ENCODE measurements around the gene ZCCHC10.
"Not testable (repeated sequence)": the region's sequence is repeated elsewhere in the genome, so short reads cannot be mapped to it uniquely, and the experiment has no call there.

ZCCHC10 gene

DNA sequence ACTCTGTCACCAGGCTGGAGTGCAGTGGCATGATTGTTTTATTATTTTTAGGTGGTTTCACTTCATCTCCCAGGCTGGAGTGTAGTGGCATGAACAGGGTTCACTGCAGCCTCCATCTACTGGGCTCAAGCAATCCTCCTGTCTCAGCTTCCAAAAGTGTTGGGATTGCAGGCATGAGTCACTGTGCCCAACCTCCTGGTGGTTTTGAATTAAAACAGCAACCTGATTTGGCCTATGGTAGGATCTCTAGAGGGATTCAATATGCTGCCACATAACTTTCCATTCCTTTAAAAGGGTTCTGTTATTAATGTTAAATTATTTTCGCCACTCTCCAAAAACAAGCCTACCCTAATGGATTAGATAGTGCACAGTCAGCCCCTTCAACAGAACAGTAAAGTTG is 15.6 kb upstream of the ZCCHC10 start:
- no peak for DNase-seq (ENCODE audit: low spot score)

DNA sequence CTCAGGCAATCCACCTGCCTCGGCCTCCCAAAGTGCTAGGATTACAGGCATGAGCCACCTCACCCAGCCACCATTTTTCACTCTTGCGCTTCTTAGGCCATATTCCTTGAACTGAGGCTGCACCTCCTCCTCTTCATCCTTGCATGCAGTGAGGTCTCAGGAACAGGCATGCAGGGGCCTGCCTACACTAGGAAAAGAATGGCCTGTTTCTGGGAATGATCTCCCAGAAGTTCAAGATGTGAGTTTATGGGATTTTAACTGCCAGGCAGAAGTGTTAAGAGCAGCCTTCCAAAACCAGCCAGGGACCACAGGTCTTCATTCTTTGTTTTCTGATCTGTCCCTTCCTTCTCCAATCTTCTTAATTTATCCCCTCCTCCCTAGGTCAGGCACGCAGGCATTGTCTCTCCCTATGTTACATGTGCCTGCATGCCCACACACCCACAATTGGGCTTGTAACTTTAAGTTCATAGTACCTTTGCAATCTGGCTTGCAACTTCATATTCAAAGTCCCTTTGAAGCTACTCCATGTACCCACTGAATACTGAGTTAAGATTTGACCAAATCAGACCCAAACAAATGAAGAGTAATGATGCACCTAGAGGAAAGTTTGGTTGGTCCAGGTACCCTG is 14.9 kb upstream of the ZCCHC10 start:
- no peak for DNase-seq (ENCODE audit: low spot score)

DNA sequence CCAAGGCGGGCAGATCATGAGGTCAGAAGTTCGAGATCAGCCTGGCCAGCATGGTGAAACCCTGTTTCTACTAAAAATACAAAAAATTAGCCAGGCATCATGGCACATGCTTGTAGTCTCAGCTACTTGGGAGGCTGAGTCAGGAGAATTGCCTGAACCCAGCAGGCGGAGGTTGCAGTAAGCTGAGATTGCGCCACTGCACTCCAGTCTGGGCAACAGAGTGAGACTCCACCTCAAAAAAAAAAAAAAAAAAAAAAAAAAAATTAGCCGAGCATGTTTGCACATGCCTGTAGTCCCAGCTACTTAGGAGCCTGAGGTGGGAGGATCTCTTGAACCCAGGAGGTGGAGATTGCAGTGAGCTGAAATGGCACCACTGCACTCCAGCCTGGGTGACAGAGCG is 10.3 kb upstream of the ZCCHC10 start:
- not testable (repeated sequence) for DNase-seq (ENCODE audit: low spot score)

DNA sequence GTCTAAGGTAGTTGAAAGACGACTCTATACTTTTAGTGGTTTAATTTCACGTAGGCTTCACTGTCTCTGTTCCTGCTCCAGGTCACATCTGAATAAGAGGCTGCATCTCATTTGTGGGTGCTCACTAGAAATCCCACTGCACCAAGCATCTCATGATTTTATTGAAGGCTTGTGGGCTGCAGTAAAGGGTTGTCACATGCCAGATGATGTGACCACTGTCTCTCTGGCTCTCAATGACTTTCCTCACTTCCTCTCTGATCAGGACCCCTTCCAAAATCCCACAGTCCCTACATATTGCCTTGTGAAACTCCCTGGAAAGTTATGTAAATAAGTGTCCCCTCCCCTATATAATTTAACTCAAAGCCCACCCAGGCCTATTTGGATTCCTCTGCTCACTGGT is 8.9 kb upstream of the ZCCHC10 start:
- DNase-seq (ENCODE audit: low spot score), result no peak

DNA sequence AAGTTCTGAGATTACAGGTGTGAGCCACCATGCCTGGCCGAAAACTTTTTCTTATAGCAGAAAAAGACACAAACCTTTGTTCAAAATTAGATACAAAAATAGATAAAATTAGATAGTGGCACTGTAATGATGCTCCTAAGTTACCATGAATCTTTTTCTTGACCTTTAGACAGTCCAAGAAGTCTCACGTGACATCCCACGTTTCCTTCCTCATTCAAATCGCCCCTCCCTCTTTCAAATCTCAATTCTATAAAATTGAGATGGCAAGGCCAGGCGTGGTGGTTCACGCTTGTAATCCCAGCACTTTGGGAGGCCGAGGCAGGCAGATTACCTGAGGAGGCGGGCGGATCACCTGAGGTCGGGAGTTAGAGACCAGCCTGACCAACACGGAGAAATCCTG is 7.7 kb upstream of the ZCCHC10 start:
- no peak for DNase-seq (ENCODE audit: low spot score)

DNA sequence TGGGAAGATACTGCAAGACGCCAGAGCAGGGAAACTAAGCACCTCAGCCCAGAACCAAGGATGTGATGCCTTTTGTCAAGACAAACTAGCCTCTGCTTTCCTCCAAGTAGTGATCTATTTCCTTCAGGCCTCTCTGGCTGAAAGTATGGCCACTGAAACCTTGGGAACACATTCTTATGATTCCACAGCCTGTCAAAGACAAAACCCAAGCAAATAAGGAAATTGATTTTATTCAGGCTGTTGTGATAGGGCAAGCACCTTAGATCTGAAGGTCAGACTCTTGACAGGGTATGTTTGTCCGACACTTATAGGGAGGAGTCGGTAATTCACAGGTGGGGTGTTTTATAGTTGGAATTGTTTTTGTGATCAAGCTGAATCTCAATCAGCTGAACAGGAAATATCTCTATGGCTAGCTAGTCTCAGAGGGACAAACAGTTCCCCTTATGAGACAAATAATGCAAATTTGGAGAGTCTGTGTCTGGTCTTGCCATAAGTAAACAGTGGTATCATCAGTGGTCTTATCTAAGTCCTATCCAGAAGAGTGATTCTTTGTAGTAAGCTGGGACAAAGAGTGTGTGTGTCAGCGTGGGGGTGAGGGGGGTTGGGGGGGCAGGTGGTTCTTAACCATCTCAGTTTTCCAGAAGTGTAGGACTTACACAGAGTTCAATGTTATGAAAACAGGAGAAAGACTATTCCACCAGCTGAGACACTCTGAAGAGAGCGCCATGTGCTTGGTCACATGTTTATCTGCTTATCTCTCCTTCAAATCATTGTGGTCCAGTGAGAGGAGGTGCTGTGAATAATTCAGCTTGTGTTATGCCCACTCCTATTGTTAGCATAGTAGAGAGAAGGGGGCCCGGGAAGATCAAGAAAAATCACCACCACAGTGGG is 6.7 kb upstream of the ZCCHC10 start:
- no peak for DNase-seq (ENCODE audit: low spot score)

DNA sequence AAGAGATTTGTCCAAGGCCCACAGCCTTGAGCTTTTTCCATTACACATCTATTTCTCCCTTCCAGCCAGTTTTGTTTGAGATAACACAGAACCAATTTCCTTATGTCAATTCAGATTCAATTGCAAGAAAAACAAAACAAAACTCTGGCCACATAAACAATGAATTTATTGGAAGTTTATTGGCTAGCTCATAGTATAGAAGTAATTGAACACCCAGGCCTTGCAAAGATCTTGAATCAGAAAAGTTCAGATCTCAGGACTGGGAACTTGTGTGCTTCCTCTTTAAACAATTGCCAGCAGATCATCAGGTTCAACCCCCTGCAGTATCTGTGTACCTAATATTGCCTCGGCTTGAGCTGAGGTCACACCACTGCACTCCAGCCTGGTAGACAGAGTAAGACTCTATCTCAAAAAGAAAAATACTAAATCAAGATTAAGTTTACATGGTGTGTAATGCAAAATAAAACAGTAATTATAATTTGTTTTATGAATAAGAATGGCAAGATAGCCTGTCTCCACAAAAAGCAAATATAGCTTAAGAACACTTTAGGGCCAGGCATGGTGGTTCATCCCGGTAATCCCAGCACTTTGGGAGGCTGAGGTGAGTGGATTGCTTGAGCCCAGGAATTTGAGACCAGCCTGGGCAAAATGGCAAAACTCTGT is 4.1 kb upstream of the ZCCHC10 start:
- no peak for DNase-seq (ENCODE audit: low spot score)

DNA sequence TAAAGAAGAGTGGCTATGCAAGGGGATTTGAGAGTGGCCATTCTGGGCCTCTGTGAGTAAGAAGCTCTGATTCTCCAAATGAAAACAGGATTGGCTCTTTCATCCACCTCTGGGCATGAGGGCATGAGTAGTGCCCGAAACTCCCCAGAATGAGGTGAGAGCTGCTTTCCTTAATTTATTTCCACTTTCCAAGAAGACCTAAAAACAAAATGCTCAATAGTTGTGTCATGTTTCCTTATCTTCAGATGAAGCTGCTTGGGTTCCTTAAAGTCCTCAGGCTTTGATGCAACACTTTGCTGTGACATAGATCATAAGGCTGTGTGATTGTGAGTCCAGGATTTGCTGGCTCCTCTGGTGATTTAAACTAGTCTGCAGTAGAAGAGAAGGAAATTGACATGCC is 3.1 kb upstream of the ZCCHC10 start:
- DNase-seq (ENCODE audit: low spot score), result no peak

DNA sequence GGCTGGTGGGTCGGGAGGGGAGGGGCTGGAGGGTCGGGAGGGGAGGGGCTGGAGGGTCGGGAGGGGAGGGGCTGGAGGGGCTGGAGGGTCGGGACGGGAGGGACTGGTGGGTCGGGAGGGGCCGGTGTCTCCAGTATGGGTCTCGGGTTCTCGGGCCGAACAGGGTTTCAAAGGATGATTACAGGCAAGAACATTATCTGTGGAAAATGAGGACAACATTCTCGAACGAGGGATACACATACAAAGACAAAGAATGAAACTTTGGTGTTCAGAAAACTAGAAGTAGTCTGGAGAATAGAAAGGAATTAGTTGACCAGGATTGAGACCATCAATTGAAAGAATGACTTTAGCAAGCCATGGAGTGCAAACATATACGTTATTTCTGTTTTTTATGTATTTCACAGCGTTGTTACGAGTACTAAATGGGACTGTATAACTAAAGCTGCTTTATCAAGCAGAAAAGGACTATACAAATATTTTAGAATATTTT is 360 bp upstream of the ZCCHC10 start:
- DNase-seq (ENCODE audit: low spot score), result no peak

DNA sequence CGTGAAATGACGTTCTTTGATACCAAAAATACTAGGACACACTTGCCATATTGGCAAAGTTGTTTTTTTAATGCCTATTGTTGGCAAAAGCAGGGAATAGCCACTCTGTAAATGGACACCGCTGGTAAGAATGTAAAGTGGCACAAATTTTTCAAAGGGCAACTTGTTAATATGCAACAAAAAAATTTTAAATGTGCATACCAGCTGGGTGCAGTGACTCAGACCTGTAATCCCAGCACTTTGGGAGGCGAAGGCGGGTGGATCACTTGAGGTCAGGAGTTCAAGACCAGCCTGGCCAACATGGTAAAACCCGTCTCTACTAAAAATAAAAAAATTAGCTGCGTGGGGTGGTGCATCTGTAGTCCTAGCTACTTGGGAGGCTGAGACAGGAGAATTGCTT is 6.9 kb downstream of the ZCCHC10 start:
- DNase-seq (ENCODE audit: low spot score), result not testable (repeated sequence)

DNA sequence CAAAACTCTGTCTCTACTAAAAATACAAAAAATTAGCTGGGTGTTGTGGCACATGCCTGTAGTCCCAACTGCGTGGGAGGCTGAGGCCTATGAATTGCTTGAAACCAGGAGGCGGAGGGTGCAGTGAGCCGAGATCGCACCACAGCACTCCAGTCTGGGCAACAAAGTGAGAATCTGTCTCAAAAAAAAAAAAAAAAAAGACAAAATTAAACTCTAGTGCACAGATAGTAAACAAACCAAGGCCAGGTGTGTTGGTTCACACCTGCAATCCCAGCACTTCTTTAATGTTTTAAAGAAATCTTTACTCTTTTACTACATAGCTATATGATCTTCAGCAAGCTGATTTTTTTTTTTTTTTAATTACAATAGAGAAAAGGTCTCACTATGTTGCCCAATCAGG is 8.4 kb downstream of the ZCCHC10 start:
- no peak for DNase-seq (ENCODE audit: low spot score)

DNA sequence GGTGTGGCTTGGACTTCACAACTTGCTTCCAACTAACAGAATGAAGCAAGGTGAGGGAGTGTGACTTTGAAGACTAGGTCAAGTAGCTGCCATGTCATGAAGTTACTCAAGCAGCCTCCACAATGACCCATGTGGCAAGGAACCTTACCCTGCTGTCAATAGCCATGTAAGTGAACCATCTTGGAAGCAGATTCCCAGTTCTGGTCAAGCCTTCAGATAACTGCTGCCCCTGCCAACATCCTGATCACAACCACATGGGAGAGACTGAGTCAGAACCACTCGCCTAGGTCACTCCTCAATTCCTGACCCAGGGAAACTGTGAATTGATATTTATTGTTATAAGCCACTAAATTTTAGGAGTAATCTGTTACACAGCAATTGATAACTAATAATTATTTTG is 10.9 kb downstream of the ZCCHC10 start:
- DNase-seq (ENCODE audit: low spot score), result no peak

DNA sequence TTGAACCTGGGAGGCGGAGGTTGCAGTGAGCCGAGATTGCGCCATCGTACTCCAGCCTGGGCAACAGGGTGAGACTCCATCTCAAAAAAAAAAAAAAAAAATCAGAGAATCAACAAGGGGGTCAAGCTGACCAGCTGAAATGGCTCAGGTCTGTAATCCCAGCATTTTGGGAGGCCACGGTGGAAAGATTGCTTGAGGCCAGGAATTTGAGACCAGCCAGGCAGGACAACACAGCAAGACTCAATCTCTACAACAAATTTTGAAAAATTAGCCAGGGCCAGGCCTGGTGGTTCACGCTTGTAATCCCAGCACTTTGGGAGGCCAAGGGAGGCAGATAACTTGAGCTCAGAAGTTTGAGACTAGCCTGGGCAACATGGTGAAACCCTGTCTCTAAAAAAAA is 17.9 kb downstream of the ZCCHC10 start:
- DNase-seq (ENCODE audit: low spot score), result not testable (repeated sequence)

DNA sequence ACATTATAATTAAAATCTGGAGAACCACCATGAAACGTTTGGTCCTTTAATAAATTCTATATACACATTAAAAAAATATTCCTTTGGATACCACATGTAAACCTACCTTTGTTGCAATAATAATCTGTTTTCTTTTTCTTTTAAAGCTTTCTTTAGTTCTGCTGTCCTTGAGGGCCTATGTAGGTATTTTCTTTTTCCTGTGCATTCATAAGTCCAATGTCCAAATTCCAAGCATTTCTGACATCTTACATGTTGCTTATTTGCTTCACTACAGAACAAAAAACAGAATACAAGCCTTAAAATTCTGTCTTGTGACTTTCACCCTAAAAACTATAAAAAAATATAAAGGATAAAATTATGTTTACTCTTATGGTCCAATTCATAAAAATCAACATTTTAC is 19.7 kb downstream of the ZCCHC10 start:
- DNase-seq (ENCODE audit: low spot score), result no peak

DNA sequence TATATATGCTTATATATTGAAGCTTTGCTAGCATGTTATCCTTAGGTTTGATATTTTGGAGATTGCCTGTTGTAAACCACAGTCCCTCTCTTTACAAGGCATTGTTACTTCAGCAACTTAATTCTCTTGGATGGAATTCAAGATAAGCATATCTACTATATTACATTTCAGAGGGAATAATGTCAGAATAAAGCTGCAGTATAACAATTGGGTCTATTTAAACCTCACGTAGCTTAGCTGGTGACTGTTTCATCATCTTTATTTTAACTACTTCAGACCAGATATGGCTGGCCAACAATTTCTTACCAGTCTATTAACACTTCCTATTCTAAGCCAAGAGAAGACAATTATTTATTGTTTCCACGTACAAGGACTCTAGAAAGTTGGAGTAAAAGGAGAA is 27.1 kb downstream of the ZCCHC10 start:
- DNase-seq (ENCODE audit: low spot score), result no peak

DNA sequence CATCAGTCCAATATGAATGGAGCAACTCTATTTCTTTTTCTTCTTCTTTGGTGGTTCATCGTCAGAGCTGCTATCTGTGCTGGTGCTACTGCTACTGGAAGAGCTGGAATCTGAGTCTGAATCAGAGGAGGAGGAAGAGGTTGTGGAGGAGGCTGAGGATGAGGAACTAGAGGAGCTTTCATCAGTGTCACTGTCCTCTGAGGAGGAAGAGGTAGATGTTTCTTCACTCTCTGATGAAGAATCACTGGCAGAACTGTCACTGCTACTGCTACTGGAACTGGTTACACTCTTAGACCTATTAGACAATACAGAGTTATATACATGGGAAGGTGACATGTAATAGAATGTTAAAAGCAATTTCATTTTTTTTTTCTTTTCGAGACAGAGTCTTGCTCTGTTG is 27.8 kb downstream of the ZCCHC10 start:
- DNase-seq (ENCODE audit: low spot score), result no peak

DNA sequence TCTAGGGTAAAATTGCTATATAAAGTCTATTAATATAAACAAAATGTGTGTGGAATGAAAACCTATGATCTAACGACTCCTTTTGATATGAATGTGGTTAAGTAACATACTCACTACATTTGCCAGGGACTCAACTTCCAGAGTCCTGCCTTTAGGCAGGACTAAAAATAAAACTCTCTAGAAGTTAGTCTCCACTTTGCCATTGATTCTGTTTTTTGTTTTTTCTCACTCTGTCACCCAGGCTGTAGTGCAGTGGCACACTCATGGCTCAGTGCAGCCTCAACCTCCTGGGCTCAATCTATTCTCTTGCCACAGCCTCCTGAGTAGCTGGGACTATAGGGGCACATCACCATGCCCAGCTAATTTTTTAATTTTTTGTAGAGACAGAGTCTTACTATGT is 30.0 kb downstream of the ZCCHC10 start:
- no peak for DNase-seq (ENCODE audit: low spot score)

DNA sequence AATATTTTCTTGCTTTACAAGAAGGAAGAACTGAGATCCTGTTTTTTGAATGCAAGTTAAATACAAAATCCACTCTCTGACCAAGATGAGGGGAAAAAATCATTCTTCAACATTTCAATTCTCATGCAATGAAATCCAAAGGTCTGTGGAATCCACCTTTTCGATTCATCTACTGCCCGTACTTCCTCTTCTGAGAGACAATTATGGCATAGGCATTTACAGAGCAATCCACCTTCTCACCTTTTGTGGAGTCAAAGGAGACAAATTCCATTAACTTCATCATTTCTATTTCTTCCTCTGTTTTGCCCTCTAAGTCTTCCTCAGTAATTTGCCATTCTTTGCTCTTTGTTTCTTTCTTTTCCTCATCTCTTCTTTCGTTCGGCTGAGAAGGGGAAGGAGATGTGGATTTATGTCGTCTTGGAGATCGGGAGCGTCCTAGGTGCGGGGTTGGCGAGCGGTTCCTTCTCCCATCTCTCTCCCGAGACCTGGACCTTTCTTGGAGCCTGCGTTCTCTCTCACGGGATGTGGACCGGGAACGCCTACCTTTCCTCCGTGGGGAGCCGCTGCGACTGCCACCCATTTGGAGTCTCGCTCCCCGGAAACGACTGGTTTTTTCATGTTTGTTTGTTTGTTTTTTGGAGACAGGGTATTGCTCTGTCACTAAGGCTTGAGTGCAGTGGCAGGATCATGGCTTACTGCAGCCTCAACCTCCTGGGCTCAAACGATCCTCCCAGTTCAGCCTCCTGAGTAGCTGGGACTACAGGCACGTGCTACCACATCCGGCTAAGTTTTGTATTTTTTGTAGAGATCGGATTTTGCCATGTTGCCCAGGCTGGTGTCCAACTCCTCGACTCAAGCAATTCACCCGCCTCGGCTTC is 38.6 kb downstream of the ZCCHC10 start:
- DNase-seq (ENCODE audit: low spot score), result peak; percentile 13

DNA sequence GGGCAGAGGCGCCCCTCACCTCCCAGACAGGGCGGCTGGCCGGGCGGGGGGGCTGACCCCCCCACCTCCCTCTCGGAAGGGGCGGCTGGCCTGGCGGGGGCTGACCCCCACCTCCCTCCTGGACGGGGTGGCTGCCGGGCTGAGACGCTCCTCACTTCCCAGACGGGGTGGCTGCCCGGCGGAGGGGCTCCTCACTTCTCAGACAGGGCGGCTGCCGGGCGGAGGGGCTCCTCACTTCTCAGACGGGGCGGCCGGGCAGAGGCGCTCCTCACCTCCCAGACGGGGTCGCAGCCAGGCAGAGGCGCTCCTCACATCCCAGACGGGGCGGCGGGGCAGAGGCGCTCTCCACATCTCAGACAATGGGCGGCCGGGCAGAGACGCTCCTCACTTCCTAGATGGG is 43.4 kb downstream of the ZCCHC10 start:
- DNase-seq (ENCODE audit: low spot score), result not testable (repeated sequence)

DNA sequence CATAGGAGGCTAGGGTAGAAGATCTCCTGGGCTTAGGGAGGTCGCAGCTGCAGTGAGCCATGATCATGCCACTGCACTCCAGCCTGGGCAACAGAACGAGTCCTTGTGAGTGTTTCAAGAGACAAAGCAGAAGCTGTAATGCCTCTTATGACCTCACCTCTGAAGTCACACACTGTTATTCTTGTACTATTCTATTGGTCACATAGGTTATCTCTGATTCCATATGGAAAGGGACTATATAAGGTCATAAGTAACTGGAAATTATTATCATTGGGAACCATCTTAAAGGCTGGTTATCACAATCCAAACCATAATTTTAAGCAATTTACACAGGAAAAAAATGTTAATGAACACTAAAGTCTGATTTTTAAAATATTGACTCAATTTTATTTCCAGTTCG is 45.1 kb downstream of the ZCCHC10 start:
- DNase-seq (ENCODE audit: low spot score), result no peak

DNA sequence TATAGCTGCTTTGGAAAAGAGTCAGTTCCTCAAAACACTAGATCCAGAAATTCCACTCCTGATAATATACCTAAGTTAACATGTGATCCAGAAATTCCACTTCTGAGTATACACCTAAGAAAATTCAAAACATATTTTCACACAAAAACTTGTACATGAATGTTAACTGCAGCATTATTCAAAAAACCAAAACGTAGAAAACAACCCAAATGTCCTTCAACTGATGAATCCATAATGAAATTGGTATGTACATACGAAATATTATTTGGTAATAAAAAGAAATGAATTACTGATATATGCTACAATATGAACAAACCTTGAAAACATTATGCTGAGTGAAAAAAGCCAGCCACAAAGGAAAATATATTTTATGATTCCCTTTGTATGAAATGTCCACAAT is 46.4 kb downstream of the ZCCHC10 start:
- DNase-seq (ENCODE audit: low spot score), result no peak

DNA sequence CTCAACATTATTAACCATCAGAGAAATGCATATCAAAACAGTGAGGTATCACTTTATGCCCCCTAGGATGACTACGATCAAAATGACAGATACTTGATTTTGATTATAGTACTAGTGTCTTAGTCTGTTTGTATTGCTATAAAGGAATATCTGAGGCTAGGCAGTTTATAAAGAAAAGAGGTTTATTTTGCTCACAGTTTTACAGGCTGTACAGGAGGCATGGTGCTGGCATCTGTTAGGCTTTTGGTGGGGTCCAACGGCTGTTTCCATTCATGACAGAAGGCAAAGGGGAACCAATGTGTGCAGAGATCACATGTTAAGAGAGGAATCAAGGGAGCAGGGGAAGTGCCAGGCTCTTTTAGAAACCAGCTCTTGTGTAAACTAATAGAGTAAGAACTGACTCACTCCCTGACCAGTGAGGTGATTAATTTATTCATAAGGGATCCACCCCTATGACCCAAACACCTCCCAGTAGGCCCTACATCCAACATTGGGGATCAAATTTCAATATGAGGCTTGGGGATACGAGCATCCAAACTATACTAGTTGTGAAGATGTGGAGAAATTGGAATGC is 46.9 kb downstream of the ZCCHC10 start:
- no peak for DNase-seq (ENCODE audit: low spot score)

All from D341Med (cell line).